Measurements from ENCODE around the gene VPREB3.

- TF ChIP-seq JUND (IDR thresholded peaks at IDR 0.05) (no peak), MAX (IDR thresholded peaks at IDR 0.05) (no peak), POLR2A (IDR thresholded peaks at IDR 0.05; ENCODE audit: borderline replicate concordance, extremely low read depth, insufficient read depth, insufficient read length) (no peak), CTCF (IDR thresholded peaks at IDR 0.05 in 2 of 3, conservative IDR thresholded peaks at IDR 0.05 in 1 of 3; ENCODE audit: borderline replicate concordance in 1 of 3, insufficient read depth in 1 of 3, low read depth in 2 of 3, low read length in 2 of 3) (no peak), POLR2AphosphoS5 (IDR thresholded peaks at IDR 0.05; ENCODE audit: low read depth, low read length) (no peak), EZH2 (IDR thresholded peaks at IDR 0.05) (no peak), ZFX (IDR thresholded peaks at IDR 0.05) (no peak), ATF3 (IDR thresholded peaks at IDR 0.05) (no peak), ZBTB33 (IDR thresholded peaks at IDR 0.05; ENCODE audit: extremely low read depth, insufficient replicate concordance, low read length) (no peak), REST (IDR thresholded peaks at IDR 0.05; ENCODE audit: low read depth) (no peak), CBX3 (IDR thresholded peaks at IDR 0.05; ENCODE audit: low read depth) (no peak), RAD21 (IDR thresholded peaks at IDR 0.05; ENCODE audit: low read depth) (no peak), EZH2phosphoT487 (IDR thresholded peaks at IDR 0.05; ENCODE audit: borderline replicate concordance) (no peak), CEBPB (IDR thresholded peaks at IDR 0.05; ENCODE audit: low read depth) (no peak)
Observed at GRCh38 chr22:23777776-23778576, 23.8 kb upstream of the VPREB3 start.

Data from HCT116 (cell line).